Liver (tissue), 9 donors: ENCODE results near the gene CTSH. TPM values are rescaled to one million over a fixed set of nuclear protein-coding genes. Genes with fewer than 3 reads are reported as not detected.

Experiments
- DNase-seq: peaks from one replicate; pipeline ENCODE4 v3.0.0-alpha.2; 2017; ENCODE audit warnings: low spot score
- H3K27ac ChIP-seq, 2 donors: one replicate each; pipeline ENCODE4 v1.7.0; 2013; ENCODE audit warnings: inconsistent platforms in 2 of 2, low read length in 2 of 2, control low read depth in 1 of 2, low read depth in 1 of 2, mild to moderate bottlenecking in 1 of 2
- H3K27me3 ChIP-seq, 4 donors: one replicate each; pipeline versions ENCODE4 v1.6.1 to v1.7.0; 2013; ENCODE audit warnings: low read length in 3 of 4, inconsistent platforms in 1 of 4, mild to moderate bottlenecking in 1 of 4, moderate library complexity in 1 of 4; ENCODE audit not compliant: control insufficient read depth in 4 of 4, insufficient read depth in 4 of 4
- H3K36me3 ChIP-seq, 4 donors: one replicate each; pipeline versions ENCODE4 v1.6.1 to v1.7.0; 2013; ENCODE audit warnings: low read length in 3 of 4, mild to moderate bottlenecking in 3 of 4, low read depth in 1 of 4, moderate library complexity in 1 of 4; ENCODE audit not compliant: control insufficient read depth in 4 of 4, insufficient read depth in 3 of 4
- H3K4me1 ChIP-seq, 4 donors: one replicate each; pipeline versions ENCODE4 v1.6.1 to v1.7.0; 2013; ENCODE audit warnings: low read length in 3 of 4, mild to moderate bottlenecking in 3 of 4, moderate library complexity in 1 of 4; ENCODE audit not compliant: control insufficient read depth in 4 of 4, insufficient read depth in 4 of 4
- H3K4me3 ChIP-seq, 3 donors: one replicate each; pipeline versions ENCODE4 v1.6.1 to v1.7.0; 2013; ENCODE audit warnings: low read length in 3 of 3, control low read depth in 1 of 3, low read depth in 1 of 3, mild to moderate bottlenecking in 1 of 3
- H3K9ac ChIP-seq, 2 donors: one replicate each; pipeline ENCODE4 v1.7.0; 2013; ENCODE audit warnings: low read length in 2 of 2, mild to moderate bottlenecking in 2 of 2, moderate library complexity in 2 of 2, control low read depth in 1 of 2, low read depth in 1 of 2
- H3K9me3 ChIP-seq, 4 donors: one replicate each; pipeline versions ENCODE4 v1.6.1 to v1.7.0; 2013; ENCODE audit warnings: low read length in 3 of 4; ENCODE audit not compliant: control insufficient read depth in 4 of 4
- ATF3 ChIP-seq: IDR thresholded peaks from 2 replicates; pipeline ENCODE4 v1.6.1; 2016; ENCODE audit warnings: antibody characterized with exemption
- CTCF ChIP-seq: fragments of 150-350 bp; IDR thresholded peaks from 2 replicates; pipeline ENCODE4 v1.5.1; 2017; ENCODE audit warnings: improper control_type of control experiment, low read depth, low read length; ENCODE audit not compliant: missing input control
- EGR1 ChIP-seq, 2 donors: IDR thresholded peaks; 2 replicates each; pipeline ENCODE4 v1.6.1; 2016 to 2018; ENCODE audit warnings: antibody characterized with exemption in 2 of 2, low read depth in 2 of 2
- FOXA1 ChIP-seq: IDR thresholded peaks from 2 replicates; pipeline ENCODE4 v1.6.1; 2016; ENCODE audit warnings: antibody characterized with exemption
- FOXA2 ChIP-seq: IDR thresholded peaks from 2 replicates; pipeline ENCODE4 v1.6.1; 2016; ENCODE audit warnings: antibody characterized with exemption
- GABPA ChIP-seq, 2 donors: IDR thresholded peaks in 1 of 2; conservative IDR thresholded peaks in 1 of 2; 2 replicates each; pipeline ENCODE4 v1.6.1; 2016; ENCODE audit warnings: antibody characterized with exemption in 2 of 2, mild to moderate bottlenecking in 1 of 2, moderate library complexity in 1 of 2
- HNF4A ChIP-seq, 2 donors: conservative IDR thresholded peaks; 2 replicates each; pipeline ENCODE4 v1.6.1; 2016; ENCODE audit warnings: antibody characterized with exemption in 2 of 2, mild to moderate bottlenecking in 2 of 2
- HNF4G ChIP-seq: IDR thresholded peaks from 2 replicates; pipeline ENCODE4 v1.6.1; 2016; ENCODE audit warnings: antibody characterized with exemption
- JUND ChIP-seq, 2 donors: IDR thresholded peaks; 2 replicates each; pipeline ENCODE4 v1.6.1; 2016; ENCODE audit warnings: antibody characterized with exemption in 2 of 2
- MAX ChIP-seq: IDR thresholded peaks from 2 replicates; pipeline ENCODE4 v1.6.1; 2016; ENCODE audit warnings: antibody characterized with exemption
- NR2F2 ChIP-seq: IDR thresholded peaks from 2 replicates; pipeline ENCODE4 v1.6.1; 2016; ENCODE audit warnings: antibody characterized with exemption
- RAD21 ChIP-seq, 2 donors: IDR thresholded peaks; 2 replicates each; pipeline ENCODE4 v1.6.1; 2016; ENCODE audit warnings: antibody characterized with exemption in 2 of 2, mild to moderate bottlenecking in 2 of 2
- REST ChIP-seq: IDR thresholded peaks from 2 replicates; pipeline ENCODE4 v1.6.1; 2016; ENCODE audit warnings: antibody characterized with exemption, mild to moderate bottlenecking
- RXRA ChIP-seq, 2 donors: IDR thresholded peaks; 2 replicates each; pipeline ENCODE4 v1.6.1; 2017 to 2018; ENCODE audit warnings: antibody characterized with exemption in 2 of 2, mild to moderate bottlenecking in 1 of 2
- SP1 ChIP-seq: IDR thresholded peaks from 2 replicates; pipeline ENCODE4 v1.6.1; 2018; ENCODE audit warnings: antibody characterized with exemption, mild to moderate bottlenecking
- TAF1 ChIP-seq: conservative IDR thresholded peaks from 2 replicates; pipeline ENCODE4 v1.6.1; 2016; ENCODE audit warnings: antibody characterized with exemption, mild to moderate bottlenecking
- YY1 ChIP-seq: IDR thresholded peaks from 2 replicates; pipeline ENCODE4 v1.6.1; 2016; ENCODE audit warnings: antibody characterized with exemption, mild to moderate bottlenecking
- ZBTB33 ChIP-seq: IDR thresholded peaks from 2 replicates; pipeline ENCODE4 v1.6.1; 2016; ENCODE audit warnings: antibody characterized with exemption
- WGBS: extraction: QIAGEN DNeasy Blood & Tissue Kit; methylation state at CpG from one replicate; pipeline ENCODE4 v1.1.7; 2013; 5-methylcytosine and 5-hydroxymethylcytosine counted together
- polyA plus RNA-seq, 2 donors: library from polyadenylated mRNA; stranded (reverse) in 1 of 2; unstranded in 1 of 2; fragments of 200-250 nt in 1 of 2; fragments of >200 nt in 1 of 2; fragmentation: Nextera tagmentation in 1 of 2; extraction: Ambion mirVana in 1 of 2; gene quantifications; one replicate each; pipeline versions ENCODE4 v1.2.1 to v1.2.3, GENCODE V29; 2013 to 2015
- total RNA-seq, 2 donors: library from RNA; depleted of rRNA; stranded (reverse); fragments of >200 nt; gene quantifications; one replicate each; pipeline ENCODE4 v1.2.3, GENCODE V29; 2014
- donor health status: healthy.
- donor health status: healthy.
- donor health status: healthy.
- donor health status: healthy.
- donor health status: healthy.

Gene CTSH
- total and polyA plus RNA-seq, 4 donors, result 46.3 to 162 (median 95.8) TPM

- H3K9ac ChIP-seq, result no peak overlapping the region
- no peak for DNase-seq
- 98% methylated on average over 10 of the region's 10 CpGs for WGBS
- H3K36me3 ChIP-seq, result no peaks in the 10 kb centered on the region
- H3K27me3 ChIP-seq, result no peaks in the 10 kb centered on the region
- no peak overlapping the region for H3K27ac ChIP-seq
- no peaks in the 10 kb centered on the region for H3K9me3 ChIP-seq
- H3K4me1 ChIP-seq, result no peaks in the 10 kb centered on the region
- TF ChIP-seq RAD21 (IDR thresholded peaks at IDR 0.05), result no peak
- TF ChIP-seq FOXA1, result no peak
- TF ChIP-seq HNF4G, result no peak
- no peak for TF ChIP-seq REST
- TF ChIP-seq EGR1 (IDR thresholded peaks at IDR 0.05; ENCODE audit: low read depth in 2 of 2), result no peak
- TF ChIP-seq NR2F2, result no peak
- no peak for TF ChIP-seq SP1
- H3K4me3 ChIP-seq, result no peak overlapping the region
Measured at GRCh38 chr15:78959360-78959759, 14.5 kb upstream of the CTSH start.

- no peaks in the 10 kb centered on the region for H3K9me3 ChIP-seq
- no peak overlapping the region for H3K9ac ChIP-seq
- DNase-seq, result no peak
- TF ChIP-seq HNF4A (conservative IDR thresholded peaks at IDR 0.05) (no peak), GABPA (IDR thresholded peaks at IDR 0.05 in 1 of 2, conservative IDR thresholded peaks at IDR 0.05 in 1 of 2) (no peak), ZBTB33 (no peak), MAX (no peak), SP1 (no peak), CTCF (no peak), RXRA (IDR thresholded peaks at IDR 0.05) (no peak), RAD21 (IDR thresholded peaks at IDR 0.05) (no peak), TAF1 (no peak), YY1 (no peak), NR2F2 (no peak), ATF3 (no peak), HNF4G (no peak), FOXA2 (no peak), EGR1 (IDR thresholded peaks at IDR 0.05; ENCODE audit: low read depth in 2 of 2) (no peak), REST (no peak), JUND (IDR thresholded peaks at IDR 0.05) (no peak), FOXA1 (no peak)
- H3K36me3 ChIP-seq, result no peaks in the 10 kb centered on the region
- WGBS, result 84% methylated on average over 9 of the region's 9 CpGs
- H3K4me1 ChIP-seq, result peaks cover 0 to 1% (median 0%) of the 10 kb centered on the region in 4 donors
- no peak overlapping the region for H3K4me3 ChIP-seq
- H3K27me3 ChIP-seq, result no peaks in the 10 kb centered on the region
- no peak overlapping the region for H3K27ac ChIP-seq
Measured at GRCh38 chr15:78957416-78958093, 12.7 kb upstream of the CTSH start.
